IPS-18c (cell line): ENCODE results near the gene OPALIN.

Experiments used
- H3K4me3 ChIP-seq: 2 replicates; pipeline ENCODE4 v1.7.0; 2013; ENCODE audit warnings: low read depth, mild to moderate bottlenecking, low read length, moderate library complexity; ENCODE audit not compliant: insufficient read depth
- H3K9me3 ChIP-seq: one replicate; pipeline ENCODE4 v1.6.1; 2013; ENCODE audit warnings: mild to moderate bottlenecking, low read length, moderate library complexity; ENCODE audit not compliant: control insufficient read depth, insufficient read depth

Gene OPALIN, protein sequence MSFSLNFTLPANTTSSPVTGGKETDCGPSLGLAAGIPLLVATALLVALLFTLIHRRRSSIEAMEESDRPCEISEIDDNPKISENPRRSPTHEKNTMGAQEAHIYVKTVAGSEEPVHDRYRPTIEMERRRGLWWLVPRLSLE

DNA sequence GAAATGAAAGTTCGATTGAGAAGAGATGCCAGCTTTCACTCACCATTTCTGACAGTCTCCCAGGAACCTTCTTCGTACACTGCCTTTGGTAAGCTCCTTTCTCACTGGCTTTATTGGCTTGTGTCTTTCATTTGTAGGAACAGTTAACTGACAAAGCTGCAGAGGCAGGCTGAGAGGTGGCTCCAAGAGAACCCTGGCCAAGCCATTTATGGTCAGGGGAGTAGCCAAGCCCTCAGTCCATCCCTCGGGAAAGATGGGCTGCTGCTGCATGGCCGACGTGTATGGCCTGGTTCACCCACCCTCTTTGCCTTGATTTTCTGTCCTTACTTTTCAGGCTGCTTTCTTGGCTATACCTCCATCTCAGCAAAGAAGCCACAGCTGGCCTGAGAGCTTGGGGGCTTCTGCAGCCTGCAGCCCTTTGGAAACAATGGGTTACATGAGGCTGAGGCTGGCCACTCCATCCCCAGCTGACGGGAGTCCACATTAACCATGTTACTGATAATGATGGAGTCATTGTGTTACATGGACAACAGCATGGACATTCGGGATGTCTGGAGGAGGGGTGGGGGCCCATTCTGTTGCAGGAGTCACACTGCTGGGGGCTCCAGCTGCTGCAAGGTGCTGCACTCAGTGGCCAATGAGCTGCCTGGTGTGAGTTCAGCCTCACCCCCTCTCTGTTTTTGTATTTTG, at the start of gene OPALIN:
TSS of gene OPALIN (minus strand) at position 152 of the 690 bp plus-strand sequence. CDS start at position 46, 106 bp downstream.
- H3K9me3 ChIP-seq, result no peaks in the 10 kb centered on the region
- H3K4me3 ChIP-seq, result no peak within 1 kb of the TSS

DNA sequence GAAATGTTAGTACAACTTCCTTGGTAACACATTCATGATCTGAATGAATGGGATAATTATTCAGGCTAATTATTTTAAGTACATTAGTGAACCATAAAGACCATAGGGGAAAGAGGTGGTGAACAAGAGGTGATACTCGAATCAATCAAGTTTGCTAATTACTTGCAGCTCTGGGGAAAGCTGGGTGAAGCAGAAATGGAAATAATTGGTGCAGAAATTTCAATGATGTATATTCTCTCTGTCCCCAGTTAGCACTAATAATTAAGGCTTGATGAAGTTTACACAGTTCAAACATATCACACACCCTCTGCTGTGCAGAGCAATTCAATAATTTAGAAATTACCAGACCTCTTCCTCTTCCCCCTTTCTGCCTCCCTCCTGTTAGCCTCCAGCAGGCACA, 49.4 kb upstream of the OPALIN start:
- H3K4me3 ChIP-seq, result no peak overlapping the region
- H3K9me3 ChIP-seq, result no peaks in the 10 kb centered on the region

DNA sequence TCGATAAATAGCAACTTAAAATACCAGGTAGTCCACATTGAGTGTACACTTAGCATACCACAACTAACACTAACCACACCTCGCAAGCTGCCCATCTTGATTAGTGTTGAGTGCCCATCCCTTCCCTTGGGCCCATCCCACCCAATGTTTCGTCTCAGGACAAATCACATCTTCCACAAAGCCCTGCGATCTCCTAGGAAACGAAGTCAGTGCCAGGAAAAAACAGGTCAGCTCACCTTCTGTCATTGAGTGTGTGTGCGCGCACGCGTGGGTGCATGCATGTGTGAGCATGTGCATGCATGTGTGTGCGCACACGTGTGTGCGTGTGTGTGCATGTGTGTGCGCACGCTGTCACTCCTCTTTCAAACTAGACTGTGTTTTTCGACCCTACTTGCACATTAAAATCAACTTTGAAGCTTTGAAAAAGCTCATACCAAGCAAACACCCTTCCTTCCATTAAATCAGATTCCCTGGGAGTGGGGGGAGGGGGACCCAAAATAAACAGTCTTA, 48.8 kb upstream of the OPALIN start:
- no peaks in the 10 kb centered on the region for H3K9me3 ChIP-seq
- no peak overlapping the region for H3K4me3 ChIP-seq

DNA sequence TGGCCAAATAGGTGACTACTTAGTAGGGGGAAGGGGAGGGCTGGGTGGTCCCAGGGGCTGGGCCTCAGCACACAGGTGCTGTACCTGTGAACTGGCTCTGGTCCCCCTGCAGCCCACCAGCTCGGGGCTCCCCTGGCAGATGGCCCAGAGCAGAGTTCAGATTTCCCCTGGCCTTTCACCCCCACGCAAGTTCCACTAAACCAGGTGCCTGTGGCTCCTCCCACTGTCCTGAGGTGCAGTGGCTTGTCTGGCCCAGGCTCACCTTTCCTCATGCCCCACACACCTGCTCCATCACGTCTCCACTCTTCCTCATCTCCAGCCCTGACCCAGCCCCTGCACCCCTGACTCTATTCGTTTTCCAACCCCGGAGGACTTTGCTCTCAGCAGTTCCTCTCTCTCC, 47.3 kb upstream of the OPALIN start:
- H3K9me3 ChIP-seq, result no peaks in the 10 kb centered on the region
- H3K4me3 ChIP-seq, result no peak overlapping the region

DNA sequence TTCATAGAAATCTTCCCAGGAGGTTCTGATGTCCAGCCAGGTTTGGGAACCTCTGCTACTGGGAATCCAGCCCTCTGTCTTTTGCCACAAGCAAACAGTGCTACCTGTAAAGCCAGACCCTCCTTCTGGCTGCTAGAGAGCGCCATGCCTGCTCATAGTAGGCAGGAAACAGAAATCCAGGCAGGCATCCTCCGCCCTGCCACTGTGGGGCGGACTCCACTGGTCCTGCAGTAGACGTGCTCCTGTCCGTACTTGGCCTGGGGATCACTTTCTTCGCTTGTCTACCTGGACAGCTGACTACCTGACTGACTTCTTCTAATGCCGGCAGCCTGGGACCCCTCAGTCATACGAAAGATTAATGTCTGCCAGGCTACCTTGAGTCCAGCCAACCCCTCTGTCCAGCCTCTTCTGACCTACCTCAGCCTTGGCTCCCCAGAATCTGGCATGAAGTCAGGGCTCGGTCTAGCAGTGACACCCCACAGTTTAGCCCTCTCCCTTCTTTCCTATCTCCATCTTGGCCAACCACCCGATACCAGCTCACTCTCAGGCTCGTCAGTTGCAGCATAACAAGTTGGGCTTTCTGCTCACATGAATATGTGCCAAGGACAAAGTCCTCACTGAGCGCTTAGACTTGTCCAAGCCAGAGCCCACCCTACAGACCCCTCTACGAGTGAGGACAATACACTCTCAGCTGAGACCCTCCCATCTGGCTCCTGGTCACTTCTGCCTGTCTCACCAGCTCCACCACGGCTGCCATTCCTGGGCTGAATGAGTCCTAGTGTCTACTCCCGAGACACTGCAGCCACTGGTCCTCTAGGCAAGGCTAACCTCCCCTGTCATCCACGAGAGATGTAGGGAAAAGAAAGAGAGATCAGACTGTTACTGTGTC, 43.9 kb upstream of the OPALIN start:
- no peaks in the 10 kb centered on the region for H3K9me3 ChIP-seq
- H3K4me3 ChIP-seq, result no peak overlapping the region

DNA sequence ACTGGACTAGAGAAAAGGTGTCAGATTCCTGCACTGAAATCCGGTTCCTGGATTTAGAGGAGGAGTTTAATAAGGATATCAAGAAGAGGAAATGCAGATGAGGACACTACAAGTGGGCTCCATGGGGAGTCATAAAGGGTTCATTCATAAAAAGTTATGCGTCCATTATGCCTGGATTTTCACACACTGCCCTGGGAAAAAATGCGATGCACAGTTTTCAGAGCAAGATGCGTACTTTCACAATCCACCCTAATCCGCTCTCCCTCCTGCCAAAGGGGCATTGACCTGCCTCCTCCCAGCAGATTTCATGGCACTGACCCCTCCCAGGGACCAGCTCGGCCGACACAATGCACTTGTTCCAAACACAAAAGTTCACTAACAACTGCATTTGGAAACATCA, 42.2 kb upstream of the OPALIN start:
- Histone ChIP-seq H3K4me3 (no peak overlapping the region), H3K9me3 (no peaks in the 10 kb centered on the region)

DNA sequence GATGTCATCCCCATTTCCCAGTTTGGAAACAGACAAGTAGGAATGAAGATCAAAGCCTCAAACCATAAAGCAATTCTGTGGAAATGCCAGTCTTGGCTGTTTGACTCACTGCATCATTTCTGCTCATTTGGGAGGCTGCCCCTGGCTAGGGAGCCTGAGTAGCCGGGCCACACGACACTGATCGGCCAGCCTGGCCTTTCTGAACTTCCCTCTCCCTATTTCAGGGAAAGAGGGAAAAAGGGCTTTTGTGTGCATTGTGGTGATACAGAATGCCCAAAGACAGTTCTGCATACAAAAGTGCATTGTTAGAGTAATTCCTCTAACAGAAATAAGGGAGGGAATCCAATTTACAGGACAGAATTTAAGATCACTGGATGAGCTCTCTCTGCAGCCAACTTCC, 41.7 kb upstream of the OPALIN start:
- Histone ChIP-seq H3K9me3 (no peaks in the 10 kb centered on the region), H3K4me3 (no peak overlapping the region)

DNA sequence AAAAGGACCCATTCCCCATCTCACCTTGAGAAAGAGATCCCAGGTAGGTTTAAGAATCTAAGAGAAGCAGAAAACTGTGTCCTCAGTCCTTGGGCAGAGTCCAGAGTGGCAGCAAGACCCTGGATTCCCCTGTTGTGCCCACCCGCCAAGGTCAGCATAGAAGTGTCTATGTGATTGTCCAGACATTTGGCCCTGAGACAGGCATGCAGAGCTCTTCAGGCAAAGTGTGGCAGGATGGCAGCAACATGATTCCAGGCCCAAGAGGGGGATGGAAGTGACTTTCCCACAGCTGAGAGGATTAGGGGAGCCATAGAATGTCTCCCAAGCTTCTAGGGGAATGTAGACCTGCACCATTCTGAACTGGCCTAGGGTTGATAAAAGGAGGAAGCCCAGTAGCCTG, 39.1 kb upstream of the OPALIN start:
- Histone ChIP-seq H3K4me3 (no peak overlapping the region), H3K9me3 (no peaks in the 10 kb centered on the region)

DNA sequence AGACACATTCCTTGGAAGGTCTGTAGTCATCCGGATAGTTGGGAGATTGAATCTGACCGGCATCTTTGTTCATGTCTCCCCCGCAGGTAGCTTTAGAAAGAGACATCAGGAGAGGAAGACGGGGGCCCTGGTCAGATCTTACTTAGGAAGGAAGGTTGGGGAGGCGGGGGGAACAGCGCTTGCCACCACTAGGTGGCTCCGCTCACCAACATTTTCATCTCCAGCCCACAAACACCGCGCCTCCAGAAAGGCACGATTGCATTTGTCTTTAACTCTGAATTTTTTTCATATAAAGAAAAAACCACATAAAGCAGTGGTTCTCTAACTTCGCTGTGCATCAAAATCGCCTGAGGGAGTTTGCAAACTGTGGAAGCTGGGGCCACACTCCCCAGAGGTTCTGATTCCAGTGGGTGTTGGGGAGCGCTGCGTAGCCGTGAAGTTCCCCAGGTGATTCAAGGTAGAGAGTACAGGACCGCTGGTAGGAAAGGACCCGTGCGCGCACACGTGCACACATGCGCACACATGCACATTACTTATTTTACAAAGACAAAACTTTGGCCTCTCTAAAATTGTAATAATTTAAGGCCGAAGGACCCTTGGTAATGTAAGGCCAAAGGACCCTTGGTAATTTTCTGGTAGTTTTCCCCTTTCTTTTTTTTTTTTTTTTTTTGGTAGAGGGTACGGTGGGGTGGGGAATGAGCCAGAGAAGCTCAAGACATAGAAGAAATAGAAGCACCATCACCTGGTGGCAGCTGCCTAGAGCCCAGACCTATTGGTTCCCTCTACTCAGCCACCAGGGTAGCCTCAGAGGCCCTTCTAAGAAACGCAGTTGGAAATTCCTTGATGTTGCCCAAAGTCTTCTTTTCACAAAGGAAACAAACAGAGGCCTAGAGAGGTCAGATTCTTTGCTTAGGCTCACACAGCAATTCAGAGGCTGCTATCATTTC, 37.4 kb upstream of the OPALIN start:
- no peaks in the 10 kb centered on the region for H3K9me3 ChIP-seq
- no peak overlapping the region; the same call in 1 of the 2 replicates for H3K4me3 ChIP-seq

DNA sequence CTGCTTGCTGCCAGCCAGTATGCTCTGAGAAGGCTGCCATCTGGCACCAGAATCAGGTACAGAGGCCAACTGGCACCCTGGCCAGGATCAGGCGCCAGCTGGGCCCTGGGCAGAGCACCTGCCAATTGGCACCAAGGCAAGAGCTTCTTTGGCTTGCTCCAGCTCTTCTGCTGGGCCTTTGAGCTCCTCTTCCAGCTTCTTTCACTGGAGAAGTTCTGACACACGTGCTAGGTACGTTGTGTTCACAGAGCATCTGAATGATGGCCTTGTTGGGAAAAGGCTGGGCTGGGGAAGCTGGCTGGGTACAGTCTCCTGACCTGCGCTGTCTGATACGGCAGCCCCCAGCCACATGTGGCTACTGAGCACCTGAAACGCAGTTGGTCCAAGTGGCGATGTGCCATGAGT, 31.7 kb upstream of the OPALIN start:
- H3K9me3 ChIP-seq, result no peaks in the 10 kb centered on the region
- H3K4me3 ChIP-seq, result no peak overlapping the region

DNA sequence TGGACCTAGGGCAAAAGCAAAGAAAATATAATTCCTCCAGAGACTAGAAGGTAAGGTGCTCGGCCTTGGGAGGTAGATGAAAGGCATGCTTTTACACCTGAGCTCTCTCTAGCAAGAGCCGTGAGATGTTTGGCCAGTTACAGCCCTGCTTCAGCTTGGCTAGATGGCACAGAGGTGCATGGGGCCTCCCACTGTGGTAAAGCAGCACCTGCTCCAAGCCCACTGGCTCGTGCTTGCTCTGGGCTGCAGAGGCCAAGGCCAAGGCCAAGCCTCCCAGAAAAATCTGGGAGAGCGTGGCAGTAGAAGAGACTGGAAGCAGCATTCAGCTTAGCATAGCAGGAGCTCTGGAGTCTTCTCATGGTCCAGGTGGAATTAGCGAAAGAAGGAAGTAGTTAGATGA, 31.0 kb upstream of the OPALIN start:
- H3K4me3 ChIP-seq, result no peak overlapping the region
- no peaks in the 10 kb centered on the region for H3K9me3 ChIP-seq

DNA sequence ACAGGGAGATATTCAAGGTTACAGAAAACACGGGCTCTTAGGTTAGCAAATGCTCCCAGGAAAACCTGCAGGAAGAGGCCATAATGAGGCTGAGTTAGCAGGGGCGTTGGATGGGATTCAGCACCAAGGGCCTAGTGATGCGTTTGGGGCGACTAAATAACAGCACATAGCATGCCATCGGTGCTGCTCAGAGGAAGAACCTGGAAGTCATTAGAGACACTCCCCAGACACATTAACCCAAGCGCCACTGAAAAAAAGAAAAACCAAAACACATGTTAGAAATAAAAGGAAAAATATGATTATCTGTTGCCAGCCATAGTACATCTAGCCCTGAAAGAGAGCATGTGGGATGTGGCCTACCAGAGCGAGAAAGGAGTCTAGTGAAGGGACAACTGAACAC, 28.8 kb upstream of the OPALIN start:
- H3K9me3 ChIP-seq, result peaks cover 2% of the 10 kb centered on the region
- no peak overlapping the region for H3K4me3 ChIP-seq

DNA sequence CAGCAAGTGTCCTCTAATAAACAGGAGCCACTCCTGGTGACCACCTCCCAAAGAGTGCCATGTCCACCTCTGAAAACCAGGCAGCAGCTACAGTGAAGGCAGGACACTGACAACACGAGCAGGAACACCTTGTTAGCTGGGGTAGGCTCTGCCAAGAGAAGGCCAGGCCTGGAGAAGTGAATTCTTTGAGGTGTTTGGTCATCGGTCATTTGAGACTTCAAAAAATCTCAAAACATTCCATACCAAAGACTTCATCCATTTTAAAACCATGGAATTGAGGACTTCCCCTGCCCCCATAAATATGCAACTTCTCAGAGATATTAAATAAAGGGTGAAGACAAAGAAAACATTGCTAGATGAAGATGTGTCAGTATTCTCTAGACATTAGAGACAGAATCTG, 28.4 kb upstream of the OPALIN start:
- H3K9me3 ChIP-seq, result peaks cover 2% of the 10 kb centered on the region
- no peak overlapping the region for H3K4me3 ChIP-seq

DNA sequence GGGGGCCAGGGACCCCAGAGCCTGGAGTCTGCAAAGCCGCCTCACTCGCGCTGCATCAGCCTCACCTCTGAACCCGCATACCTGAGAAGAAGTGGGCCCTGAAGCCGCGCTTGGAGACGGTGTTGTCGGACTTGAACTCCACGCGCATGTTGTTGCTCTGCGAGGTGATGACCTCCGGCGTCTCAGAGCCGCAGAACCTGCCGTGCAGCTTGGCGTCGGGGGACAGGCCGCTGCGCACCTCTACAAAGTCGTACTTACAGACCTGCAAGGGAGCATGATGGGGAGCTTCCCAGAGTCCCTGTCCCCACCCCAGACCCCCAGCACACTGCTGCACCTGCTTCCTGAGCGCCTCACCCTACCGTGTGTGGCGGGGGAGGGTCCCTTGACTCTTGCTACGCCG, 25.7 kb upstream of the OPALIN start:
- peaks cover 2% of the 10 kb centered on the region for H3K9me3 ChIP-seq
- H3K4me3 ChIP-seq, result no peak overlapping the region

DNA sequence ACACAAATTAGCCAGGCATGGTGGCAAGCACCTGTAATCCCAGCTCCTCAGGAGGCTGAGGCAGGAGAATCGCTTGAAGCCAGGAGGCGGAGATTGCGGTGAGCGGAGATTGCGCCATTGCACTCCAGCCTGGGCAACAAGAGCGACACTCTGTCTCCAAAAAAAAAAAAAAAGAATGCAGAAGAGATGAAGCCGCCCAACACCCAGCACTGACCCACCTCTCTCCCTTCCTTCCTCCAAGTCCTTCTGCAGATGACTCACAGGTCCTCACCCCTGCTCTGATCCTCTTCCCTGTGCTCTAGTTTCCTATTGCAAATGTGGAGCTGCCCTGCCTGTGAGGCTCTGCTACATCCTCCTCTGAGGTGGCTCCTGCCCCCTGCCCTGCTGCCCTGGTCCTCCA, 22.0 kb upstream of the OPALIN start:
- no peak overlapping the region for H3K4me3 ChIP-seq
- peaks cover 2% of the 10 kb centered on the region for H3K9me3 ChIP-seq

DNA sequence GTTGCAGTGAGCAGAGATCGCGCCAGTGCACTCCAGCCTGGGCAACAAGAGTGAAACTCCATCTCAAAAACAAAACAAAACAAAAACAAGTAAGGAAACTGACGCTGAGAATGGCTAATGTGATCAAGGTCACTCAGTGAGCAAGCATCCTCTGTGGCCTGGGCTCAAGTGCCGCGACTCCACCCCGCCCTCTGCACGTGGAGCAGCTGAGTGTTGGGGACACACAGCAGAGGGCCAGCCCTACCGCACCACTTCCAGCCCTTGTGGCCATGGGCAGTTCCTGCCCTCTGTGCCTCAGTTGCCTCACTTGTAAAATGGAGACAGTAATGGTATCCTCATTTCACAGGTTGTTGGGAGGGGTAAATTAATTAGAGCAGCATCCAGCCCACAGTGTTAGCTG, 21.0 kb upstream of the OPALIN start:
- peaks cover 2% of the 10 kb centered on the region for H3K9me3 ChIP-seq
- H3K4me3 ChIP-seq, result no peak overlapping the region

DNA sequence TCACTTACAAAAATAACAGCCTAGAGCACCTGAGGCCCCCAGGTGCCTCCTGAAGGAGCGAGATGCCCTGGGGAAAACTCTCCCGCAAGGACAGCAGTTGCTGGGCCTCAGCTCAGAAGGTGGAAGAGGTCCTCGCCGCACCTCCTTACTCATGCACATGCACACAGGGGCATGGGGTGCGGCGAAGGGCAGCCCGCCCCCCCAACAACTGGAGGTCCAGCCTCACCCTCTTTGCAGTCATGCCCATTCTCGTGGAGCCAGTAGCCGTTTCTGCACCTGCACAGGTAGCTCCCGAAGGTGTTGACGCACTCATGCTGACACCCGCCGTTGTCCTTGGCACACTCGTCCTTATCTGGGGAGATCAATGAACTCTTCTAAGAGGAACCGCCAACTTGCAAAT, 19.9 kb upstream of the OPALIN start:
- H3K9me3 ChIP-seq, result peaks cover 2% of the 10 kb centered on the region
- no peak overlapping the region for H3K4me3 ChIP-seq
